Activated naive CD8-positive, alpha-beta T cell (primary cell): Measurements from ENCODE around the gene PDS5A.
"Not testable (repeated sequence)": the region's sequence is repeated elsewhere in the genome, so short reads cannot be mapped to it uniquely, and the experiment has no call there.

ENCODE experiments used
- H3K27ac Mint-ChIP-seq: one replicate; pipeline ENCODE4 v1.8.0; 2021; ENCODE audit warnings: mixed read lengths
- H3K27me3 Mint-ChIP-seq: one replicate; pipeline ENCODE4 v1.8.0; 2021; ENCODE audit warnings: mixed read lengths
- H3K36me3 Mint-ChIP-seq: one replicate; pipeline ENCODE4 v1.8.0; 2021; ENCODE audit warnings: mixed read lengths
- H3K4me1 Mint-ChIP-seq: one replicate; pipeline ENCODE4 v1.8.0; 2021; ENCODE audit warnings: low read depth, mixed read lengths
- H3K4me3 Mint-ChIP-seq: one replicate; pipeline ENCODE4 v1.8.0; 2021; ENCODE audit warnings: mild to moderate bottlenecking, mixed read lengths
- H3K9me3 Mint-ChIP-seq: one replicate; pipeline ENCODE4 v1.8.0; 2021; ENCODE audit warnings: low read depth, mixed read lengths

PDS5A gene

GRCh38 chr4:39976141-39976944 lies 1.4 kb downstream of the PDS5A start:
- H3K4me1 Mint-ChIP-seq = peaks cover 41% of the 10 kb centered on the region
- H3K27ac Mint-ChIP-seq = peak overlapping the region; percentile 83
- peaks cover 7% of the 10 kb centered on the region for H3K36me3 Mint-ChIP-seq
- H3K4me3 Mint-ChIP-seq = peak overlapping the region; percentile 94
- H3K27me3 Mint-ChIP-seq = no peaks in the 10 kb centered on the region
- H3K9me3 Mint-ChIP-seq = no peaks in the 10 kb centered on the region

DNA sequence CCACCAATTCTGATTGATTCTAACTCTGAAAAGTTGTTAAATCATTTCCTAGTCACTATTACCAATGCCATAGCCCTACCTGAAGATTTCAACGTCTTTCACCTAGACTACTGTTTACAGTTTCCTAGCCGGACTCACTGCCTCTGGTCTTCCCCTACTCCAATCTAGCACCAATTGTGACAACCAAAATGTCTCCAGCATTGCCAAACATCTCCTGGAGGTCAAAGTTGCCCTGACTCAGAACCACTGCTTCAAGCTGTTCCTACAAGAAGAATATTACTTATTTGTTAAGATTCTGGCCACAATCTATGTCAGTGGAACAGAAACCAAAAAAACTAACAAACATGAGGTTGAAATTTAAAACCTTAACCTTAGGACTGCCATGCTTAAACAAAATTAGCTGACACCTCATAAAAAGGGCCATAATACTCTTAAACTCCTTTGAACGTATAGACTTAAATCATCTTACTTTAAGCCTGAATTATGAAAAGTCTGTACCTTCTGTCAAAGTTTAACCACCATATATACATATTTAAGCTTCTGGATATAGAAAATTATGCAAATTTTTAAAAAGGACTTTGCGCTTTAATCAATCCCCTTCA lies 2.1 kb downstream of the PDS5A start:
- Mint-ChIP-seq H3K36me3 (peaks cover 7% of the 10 kb centered on the region), H3K27me3 (no peaks in the 10 kb centered on the region), H3K4me1 (peaks cover 48% of the 10 kb centered on the region), H3K9me3 (no peaks in the 10 kb centered on the region), H3K27ac (peak overlapping the region; percentile 83), H3K4me3 (peak overlapping the region; percentile 94)

DNA sequence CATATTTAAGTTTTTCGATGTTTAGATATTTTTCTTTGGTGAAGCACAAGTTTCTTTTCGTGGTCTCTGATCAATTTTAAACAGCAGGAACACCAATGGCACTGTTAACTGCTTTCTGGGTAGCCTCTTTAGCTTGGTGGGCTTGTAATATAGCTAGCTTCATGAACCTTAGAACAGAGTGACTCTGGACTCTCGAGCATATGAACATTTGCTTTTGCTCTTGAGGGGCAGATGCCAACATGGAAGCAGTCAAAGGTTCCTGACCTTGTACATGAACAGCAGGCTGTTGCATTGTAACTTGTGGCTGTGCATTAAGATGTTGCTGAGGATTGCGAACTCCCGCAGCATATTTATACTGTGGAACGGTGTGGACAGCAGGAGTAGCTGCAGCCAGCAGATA lies 4.7 kb downstream of the PDS5A start:
- H3K9me3 Mint-ChIP-seq, H3K27me3 Mint-ChIP-seq, H3K36me3 Mint-ChIP-seq: not testable (repeated sequence)
- Mint-ChIP-seq H3K4me3 (peak overlapping the region; percentile 64), H3K27ac (peak overlapping the region; percentile 62), H3K4me1 (peaks cover 56% of the 10 kb centered on the region)

DNA sequence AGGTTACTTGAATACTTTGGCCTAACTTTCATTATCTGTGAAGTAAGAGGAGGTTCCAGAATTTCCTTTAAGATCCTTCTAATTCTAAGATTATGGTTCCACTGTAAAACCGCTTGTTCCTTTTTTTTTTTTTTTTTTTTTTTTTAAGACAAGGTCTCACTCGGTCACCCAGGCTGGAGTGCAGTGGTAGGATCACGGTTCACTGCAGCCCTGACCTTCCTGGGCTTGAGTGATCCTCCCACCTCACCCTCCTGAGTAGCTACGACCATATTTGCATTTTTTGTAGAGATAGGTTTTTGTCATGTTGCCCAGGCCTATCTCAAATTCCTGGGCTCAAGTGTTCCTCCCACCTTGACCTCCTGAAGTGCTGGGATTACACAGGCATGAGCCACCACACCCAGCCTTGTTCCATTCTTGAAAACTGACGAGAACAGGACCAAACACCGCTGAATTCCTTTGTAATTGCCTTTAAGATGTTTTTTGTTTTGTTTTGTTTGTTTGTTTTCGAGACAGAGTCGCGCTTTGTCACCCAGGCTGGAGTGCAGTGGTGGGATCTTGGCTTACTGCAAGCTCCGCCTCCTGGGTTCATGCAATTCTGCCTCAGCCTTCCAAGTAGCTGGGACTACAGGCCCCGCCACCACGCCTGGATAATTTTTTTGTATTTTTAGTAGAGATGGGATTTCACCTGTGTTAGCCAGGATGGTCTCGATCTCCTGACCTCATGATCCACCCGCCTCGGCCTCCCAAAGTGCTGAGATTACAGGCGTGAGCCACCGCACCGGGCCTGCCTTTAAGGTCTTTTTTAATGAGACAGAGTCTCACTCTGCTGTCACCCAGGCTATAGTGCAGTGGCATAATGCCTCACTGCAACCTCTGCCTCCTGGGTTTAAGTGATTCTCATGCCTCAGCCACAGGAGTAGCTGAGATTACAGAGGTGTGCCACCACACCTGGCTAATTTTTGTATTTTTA lies 6.8 kb downstream of the PDS5A start:
- peaks cover 8% of the 10 kb centered on the region for H3K36me3 Mint-ChIP-seq
- peak overlapping the region; percentile 10 for H3K27ac Mint-ChIP-seq
- H3K4me1 Mint-ChIP-seq = peaks cover 61% of the 10 kb centered on the region
- no peaks in the 10 kb centered on the region for H3K27me3 Mint-ChIP-seq
- peak overlapping the region; percentile 66 for H3K4me3 Mint-ChIP-seq
- H3K9me3 Mint-ChIP-seq = no peaks in the 10 kb centered on the region

GRCh38 chr4:39963656-39964055 lies 14.1 kb downstream of the PDS5A start:
- Mint-ChIP-seq H3K4me1 (peaks cover 44% of the 10 kb centered on the region), H3K27ac (no peak overlapping the region), H3K36me3 (peaks cover 2% of the 10 kb centered on the region), H3K9me3 (no peaks in the 10 kb centered on the region), H3K27me3 (no peaks in the 10 kb centered on the region), H3K4me3 (no peak overlapping the region)

DNA sequence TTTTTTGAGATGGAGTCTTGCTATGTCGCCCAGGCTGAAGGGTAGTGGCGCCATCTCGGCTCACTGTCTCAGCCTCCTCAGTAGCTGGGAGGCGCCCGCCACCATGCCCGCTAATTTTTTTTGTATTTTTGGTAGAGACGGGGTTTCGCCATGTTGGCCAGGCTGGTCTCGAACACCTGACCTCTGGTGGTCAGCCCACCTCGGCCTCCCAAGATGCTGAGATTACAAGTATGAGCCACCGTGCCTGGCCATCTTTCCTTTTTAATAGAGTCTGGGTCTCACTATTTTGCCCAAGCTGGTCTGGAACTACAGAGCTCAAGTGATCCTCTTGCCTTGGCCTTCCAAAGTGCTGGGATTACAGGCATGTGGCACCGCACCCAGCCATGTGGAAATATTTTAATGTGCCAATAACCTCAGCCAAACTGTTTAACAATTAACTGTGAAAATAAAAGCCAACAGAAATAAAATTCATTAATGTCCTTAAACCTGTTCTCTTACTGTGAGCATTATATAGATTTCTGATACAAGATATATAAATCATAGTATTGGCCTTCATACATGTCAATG lies 16.3 kb downstream of the PDS5A start:
- Mint-ChIP-seq H3K36me3 (peaks cover 2% of the 10 kb centered on the region), H3K9me3 (no peaks in the 10 kb centered on the region), H3K27ac (no peak overlapping the region), H3K4me3 (no peak overlapping the region), H3K27me3 (no peaks in the 10 kb centered on the region), H3K4me1 (peaks cover 45% of the 10 kb centered on the region)

DNA sequence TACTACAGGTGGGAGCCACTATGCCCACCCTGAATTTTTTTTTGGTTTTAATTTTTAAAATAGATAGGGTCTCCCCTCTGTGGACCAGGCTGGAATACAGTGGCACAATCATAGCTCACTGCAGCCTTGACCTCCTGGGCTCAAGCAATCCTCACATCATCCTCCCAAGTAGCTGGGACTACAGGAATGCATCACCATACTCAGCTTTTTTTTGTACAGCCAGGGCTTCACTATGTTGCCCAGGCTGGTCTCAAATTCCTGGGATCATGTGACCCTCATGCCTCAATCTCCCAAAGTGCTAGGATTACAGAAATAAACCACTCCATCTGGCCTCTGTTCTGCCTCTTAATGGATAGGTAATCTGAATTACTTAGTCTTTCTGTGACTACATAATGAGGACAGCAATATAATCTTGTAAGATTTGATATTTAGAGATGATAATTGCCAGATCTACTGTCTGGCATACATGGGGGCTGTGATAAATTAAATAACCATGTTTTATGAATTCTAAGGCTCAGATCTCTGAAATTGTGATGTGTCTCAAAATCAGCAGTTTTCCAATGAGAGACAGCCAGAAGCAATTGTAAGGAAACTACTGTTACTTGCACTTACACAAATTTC lies 26.7 kb downstream of the PDS5A start:
- H3K4me3 Mint-ChIP-seq = no peak overlapping the region
- no peaks in the 10 kb centered on the region for H3K9me3 Mint-ChIP-seq
- peaks cover 4% of the 10 kb centered on the region for H3K36me3 Mint-ChIP-seq
- H3K27me3 Mint-ChIP-seq = no peaks in the 10 kb centered on the region
- H3K4me1 Mint-ChIP-seq = peaks cover 58% of the 10 kb centered on the region
- peak overlapping the region; percentile 34 for H3K27ac Mint-ChIP-seq

DNA sequence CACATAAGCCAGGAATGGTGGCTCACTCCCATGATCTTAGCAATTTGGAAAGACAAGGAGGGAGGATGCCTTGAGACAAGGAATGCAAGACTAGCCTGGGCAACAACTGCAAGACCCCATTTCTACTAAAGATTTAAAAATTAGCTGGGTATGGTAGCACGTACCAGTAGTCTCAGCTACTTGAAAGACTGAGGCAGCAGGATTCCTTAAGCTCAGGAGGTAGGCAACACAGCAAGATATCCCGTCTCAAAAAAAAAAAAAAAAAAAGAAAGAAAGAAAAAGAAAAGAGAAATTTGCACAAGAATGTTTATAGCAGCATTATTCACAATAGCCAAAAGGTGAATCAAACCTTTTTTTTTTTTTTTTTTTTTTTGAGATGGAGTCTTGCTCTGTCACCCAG lies 29.7 kb downstream of the PDS5A start:
- Mint-ChIP-seq H3K27me3 (no peaks in the 10 kb centered on the region), H3K4me3 (no peak overlapping the region), H3K4me1 (peaks cover 58% of the 10 kb centered on the region), H3K36me3 (peaks cover 5% of the 10 kb centered on the region), H3K27ac (no peak overlapping the region), H3K9me3 (no peaks in the 10 kb centered on the region)

- Mint-ChIP-seq H3K4me1 (peaks cover 58% of the 10 kb centered on the region), H3K4me3 (no peak overlapping the region), H3K9me3 (no peaks in the 10 kb centered on the region), H3K36me3 (peaks cover 4% of the 10 kb centered on the region), H3K27me3 (no peaks in the 10 kb centered on the region), H3K27ac (peak overlapping the region; percentile 30)
Observed at GRCh38 chr4:39947417-39947816, 30.3 kb downstream of the PDS5A start.

- H3K27ac Mint-ChIP-seq, H3K9me3 Mint-ChIP-seq, H3K27me3 Mint-ChIP-seq, H3K4me3 Mint-ChIP-seq, H3K36me3 Mint-ChIP-seq: not testable (repeated sequence)
- H3K4me1 Mint-ChIP-seq = peaks cover 59% of the 10 kb centered on the region
Observed at GRCh38 chr4:39944245-39944644, 33.5 kb downstream of the PDS5A start.

DNA sequence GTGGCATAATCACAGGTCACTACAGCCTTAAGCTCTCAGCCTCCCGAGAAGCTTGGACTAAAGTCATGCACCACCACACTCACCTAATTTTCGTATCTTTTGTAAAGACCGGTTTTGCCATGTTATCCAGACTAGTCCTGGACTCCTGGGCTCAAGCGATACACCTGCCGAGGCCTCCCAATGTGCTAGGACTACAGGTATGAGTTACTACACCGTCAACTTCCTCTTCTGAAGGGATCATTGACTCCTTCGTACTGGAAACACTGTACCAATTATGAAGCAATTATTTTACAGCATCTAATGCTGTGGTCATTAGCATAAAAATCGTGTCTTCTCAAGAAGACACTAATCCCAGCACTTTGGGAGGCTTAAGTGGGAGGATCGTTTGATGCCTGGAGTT lies 35.2 kb downstream of the PDS5A start:
- Mint-ChIP-seq H3K4me3 (no peak overlapping the region), H3K9me3 (no peaks in the 10 kb centered on the region), H3K27me3 (no peaks in the 10 kb centered on the region), H3K4me1 (peaks cover 56% of the 10 kb centered on the region), H3K36me3 (peaks cover 3% of the 10 kb centered on the region), H3K27ac (no peak overlapping the region)

GRCh38 chr4:39941682-39942217 lies 36.0 kb downstream of the PDS5A start:
- Mint-ChIP-seq H3K4me3 (no peak overlapping the region), H3K9me3 (no peaks in the 10 kb centered on the region), H3K27me3 (no peaks in the 10 kb centered on the region), H3K4me1 (peaks cover 56% of the 10 kb centered on the region), H3K27ac (no peak overlapping the region), H3K36me3 (peaks cover 6% of the 10 kb centered on the region)

DNA sequence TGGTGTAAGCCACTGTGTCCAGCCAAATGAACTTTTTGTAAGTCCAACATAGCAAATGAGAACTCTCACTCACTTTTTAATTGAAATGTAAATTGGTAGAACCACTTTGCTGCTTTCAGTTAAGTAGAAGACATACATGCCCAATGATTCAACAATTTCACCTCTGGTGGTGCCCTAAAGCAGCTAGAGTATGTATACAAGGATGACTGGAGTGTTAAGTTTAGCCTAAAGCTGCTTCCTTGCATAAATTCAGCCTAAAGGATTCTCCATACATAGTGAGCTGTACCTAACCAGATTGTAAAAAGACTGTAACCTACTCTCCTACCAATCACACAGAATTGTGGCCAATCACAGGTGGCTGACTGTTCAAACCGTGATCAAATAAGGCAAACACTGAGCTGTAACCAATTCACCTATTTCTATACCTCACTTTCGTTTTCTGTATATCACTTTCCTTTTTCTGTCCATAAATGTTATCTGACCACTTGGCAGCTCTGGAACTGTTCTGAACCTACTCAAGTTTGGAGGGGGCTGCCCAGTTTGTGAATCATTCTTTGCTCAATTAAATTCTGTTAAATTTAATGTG lies 39.9 kb downstream of the PDS5A start:
- Mint-ChIP-seq H3K27ac (peak overlapping the region; percentile 50), H3K9me3 (no peaks in the 10 kb centered on the region), H3K4me3 (no peak overlapping the region), H3K4me1 (peaks cover 63% of the 10 kb centered on the region), H3K27me3 (no peaks in the 10 kb centered on the region), H3K36me3 (peaks cover 3% of the 10 kb centered on the region)
